SK-N-MC (cell line): ENCODE data around the gene FMO2.

Experiments
- EZH2 ChIP-seq: fragments of 200-600 bp; sonication (generic); IDR thresholded peaks from one replicate; pipeline ENCODE4 v1.6.1; 2017; ENCODE audit warnings: antibody characterized with exemption
- POLR2AphosphoS5 ChIP-seq: IDR thresholded peaks from 2 replicates; pipeline ENCODE4 v1.6.1; 2012; ENCODE audit warnings: mild to moderate bottlenecking, low read depth, low read length, borderline replicate concordance

DNA sequence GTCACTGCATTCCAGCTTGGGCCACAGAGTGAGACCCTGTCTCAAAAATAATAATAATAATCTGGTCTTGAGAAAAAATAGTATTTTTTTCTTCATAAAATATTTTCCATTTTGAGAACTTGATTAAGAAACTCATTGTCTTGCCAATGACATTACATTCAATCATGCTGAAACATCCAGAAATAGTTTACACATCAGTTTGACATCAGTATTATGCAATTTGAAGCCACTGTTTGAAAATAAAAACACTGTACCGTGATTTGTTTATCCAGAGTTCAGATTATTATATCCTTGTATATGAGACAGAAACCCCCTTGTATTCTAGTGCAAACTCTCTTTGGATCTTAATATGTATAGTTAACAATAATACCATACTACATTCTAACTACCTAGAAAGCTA lies 6.9 kb downstream of the FMO2 start:
- TF ChIP-seq POLR2AphosphoS5: no peak
- TF ChIP-seq EZH2: no peak
